Hematopoietic multipotent progenitor cell treated with erythropoietin and hydrocortisone succinate and interleukin-3 and kit ligand, for 6 days (in vitro differentiated cells): ENCODE measurements around the gene PACRG.

Experiments used
- DNase-seq: peaks from one replicate; pipeline ENCODE4 v3.0.0-alpha.2; 2015

PACRG gene

GRCh38 chr6:163342571-163343539 is 615.1 kb downstream of the PACRG start:
- no peak for DNase-seq

- DNase-seq = no peak
Measured at GRCh38 chr6:163343609-163344008, 615.8 kb downstream of the PACRG start.

- DNase-seq = no peak
Measured at GRCh38 chr6:163344411-163344810, 616.6 kb downstream of the PACRG start.

GRCh38 chr6:163345931-163346330 is 618.2 kb downstream of the PACRG start:
- DNase-seq = no peak

- no peak for DNase-seq
Measured at GRCh38 chr6:163346497-163346961, 618.8 kb downstream of the PACRG start.

GRCh38 chr6:163347021-163347446 is 619.3 kb downstream of the PACRG start:
- DNase-seq = no peak

- no peak for DNase-seq
Measured at GRCh38 chr6:163348789-163349680, 621.3 kb downstream of the PACRG start.

- no peak for DNase-seq
Measured at GRCh38 chr6:163349696-163350095, 621.9 kb downstream of the PACRG start.

GRCh38 chr6:163351013-163351412 is 623.2 kb downstream of the PACRG start:
- DNase-seq = no peak

GRCh38 chr6:163352011-163352685 is 624.4 kb downstream of the PACRG start:
- DNase-seq = no peak

GRCh38 chr6:163352966-163353365 is 625.2 kb downstream of the PACRG start:
- no peak for DNase-seq

GRCh38 chr6:163354085-163354484 is 626.3 kb downstream of the PACRG start:
- no peak for DNase-seq

GRCh38 chr6:163354761-163355425 is 627.1 kb downstream of the PACRG start:
- DNase-seq = no peak

- no peak for DNase-seq
Measured at GRCh38 chr6:163355426-163355991, 627.7 kb downstream of the PACRG start.

GRCh38 chr6:163356324-163356723 is 628.5 kb downstream of the PACRG start:
- no peak for DNase-seq

GRCh38 chr6:163356743-163357142 is 629.0 kb downstream of the PACRG start:
- no peak for DNase-seq

GRCh38 chr6:163364641-163365040 is 636.9 kb downstream of the PACRG start:
- DNase-seq = no peak
